Measurements from ENCODE around the gene ATG16L2.
A peak's percentile ranks its signal among the peaks of the same experiment; 100 is the strongest.

The ATG16L2 gene

GRCh38 chr11:72814286-72815109 is at the start of gene ATG16L2:
ATG16L2 (plus strand) TSS chr11:72814411; CDS start chr11:72814446, 35 bp downstream.
- TF ChIP-seq CTCF (IDR thresholded peaks at IDR 0.05; ENCODE audit: low read depth, low read length) = no peak
- peak within 1 kb of the TSS; percentile 65 to 94 for H3K4me3 ChIP-seq (replicated peaks in 1 of 2; ENCODE audit: low read depth in 2 of 2, low read length in 2 of 2)
- peak; percentile 88 for DNase-seq (ENCODE audit: low read depth in 2 of 2)

GRCh38 chr11:72764503-72764902 is 49.7 kb upstream of the ATG16L2 start:
- no peak for TF ChIP-seq CTCF (IDR thresholded peaks at IDR 0.05; ENCODE audit: low read depth, low read length)
- no peak for DNase-seq (ENCODE audit: low read depth in 2 of 2)
- H3K4me3 ChIP-seq (replicated peaks in 1 of 2; ENCODE audit: low read depth in 2 of 2, low read length in 2 of 2) = no peak overlapping the region

GRCh38 chr11:72766152-72766902 is 47.9 kb upstream of the ATG16L2 start:
- TF ChIP-seq CTCF (IDR thresholded peaks at IDR 0.05; ENCODE audit: low read depth, low read length) = no peak
- H3K4me3 ChIP-seq (replicated peaks in 1 of 2; ENCODE audit: low read depth in 2 of 2, low read length in 2 of 2) = no peak overlapping the region
- no peak for DNase-seq (ENCODE audit: low read depth in 2 of 2)

GRCh38 chr11:72767203-72768062 is 46.8 kb upstream of the ATG16L2 start:
- DNase-seq (ENCODE audit: low read depth in 2 of 2) = no peak
- no peak for TF ChIP-seq CTCF (IDR thresholded peaks at IDR 0.05; ENCODE audit: low read depth, low read length)
- no peak overlapping the region for H3K4me3 ChIP-seq (replicated peaks in 1 of 2; ENCODE audit: low read depth in 2 of 2, low read length in 2 of 2)

GRCh38 chr11:72768581-72768980 is 45.6 kb upstream of the ATG16L2 start:
- no peak for DNase-seq (ENCODE audit: low read depth in 2 of 2)
- no peak for TF ChIP-seq CTCF (IDR thresholded peaks at IDR 0.05; ENCODE audit: low read depth, low read length)
- no peak overlapping the region for H3K4me3 ChIP-seq (replicated peaks in 1 of 2; ENCODE audit: low read depth in 2 of 2, low read length in 2 of 2)

GRCh38 chr11:72769680-72770079 is 44.5 kb upstream of the ATG16L2 start:
- no peak for TF ChIP-seq CTCF (IDR thresholded peaks at IDR 0.05; ENCODE audit: low read depth, low read length)
- no peak for DNase-seq (ENCODE audit: low read depth in 2 of 2)
- H3K4me3 ChIP-seq (replicated peaks in 1 of 2; ENCODE audit: low read depth in 2 of 2, low read length in 2 of 2) = no peak overlapping the region
